Osteocyte (in vitro differentiated cells): Measurements from ENCODE around the gene THAP11. TPM values are rescaled to one million over a fixed set of nuclear protein-coding genes. Genes with fewer than 3 reads are reported as not detected.

Experiments
- DNase-seq: peaks from one replicate; pipeline ENCODE4 v3.0.0; 2021; ENCODE audit warnings: mixed read lengths; ENCODE audit not compliant: unreplicated experiment; ENCODE audit errors: extremely low spot score
- H3K27ac Mint-ChIP-seq: one replicate; pipeline ENCODE4 v1.8.0; 2021; ENCODE audit warnings: mild to moderate bottlenecking, mixed read lengths; ENCODE audit not compliant: unreplicated experiment
- H3K27me3 Mint-ChIP-seq: one replicate; pipeline ENCODE4 v1.8.0; 2021; ENCODE audit warnings: mixed read lengths; ENCODE audit not compliant: unreplicated experiment
- H3K36me3 Mint-ChIP-seq: one replicate; pipeline ENCODE4 v1.8.0; 2021; ENCODE audit warnings: mixed read lengths; ENCODE audit not compliant: unreplicated experiment
- H3K4me1 Mint-ChIP-seq: one replicate; pipeline ENCODE4 v1.8.0; 2021; ENCODE audit warnings: mixed read lengths; ENCODE audit not compliant: unreplicated experiment
- H3K4me3 Mint-ChIP-seq: one replicate; pipeline ENCODE4 v1.8.0; 2021; ENCODE audit warnings: mild to moderate bottlenecking, moderate library complexity, mixed read lengths; ENCODE audit not compliant: unreplicated experiment
- H3K9me3 Mint-ChIP-seq: one replicate; pipeline ENCODE4 v1.8.0; 2021; ENCODE audit warnings: mixed read lengths; ENCODE audit not compliant: unreplicated experiment
- CTCF ChIP-seq: fragments of 200-600 bp; sonication (generic); IDR thresholded peaks from 2 replicates; pipeline ENCODE4 v1.5.0; 2021; ENCODE audit warnings: antibody characterized with exemption, mild to moderate bottlenecking, moderate library complexity
- total RNA-seq: library from RNA; stranded (reverse); gene quantifications from 2 replicates; pipeline ENCODE4 v1.2.1, GENCODE V29; 2021

The THAP11 gene
- total RNA-seq, 1 donor from 2014 or later, result 30.0 TPM

GRCh38 chr16:67883146-67883871 is 41.2 kb downstream of the THAP11 start:
- DNase-seq, result no peak
- no peak for TF ChIP-seq CTCF
- Mint-ChIP-seq H3K4me1 (peaks cover 9% of the 10 kb centered on the region), H3K36me3 (peaks cover 29% of the 10 kb centered on the region), H3K27ac (peak overlapping the region; percentile 13), H3K27me3 (no peaks in the 10 kb centered on the region), H3K4me3 (no peak overlapping the region), H3K9me3 (no peaks in the 10 kb centered on the region)

GRCh38 chr16:67883872-67884261 is 41.7 kb downstream of the THAP11 start:
- no peak for DNase-seq
- Mint-ChIP-seq H3K4me3 (no peak overlapping the region), H3K27me3 (no peaks in the 10 kb centered on the region), H3K36me3 (peaks cover 26% of the 10 kb centered on the region), H3K4me1 (peaks cover 9% of the 10 kb centered on the region), H3K9me3 (no peaks in the 10 kb centered on the region), H3K27ac (peak overlapping the region; percentile 13)
- peak; percentile 83 for TF ChIP-seq CTCF

GRCh38 chr16:67884684-67885083 is 42.6 kb downstream of the THAP11 start, which contains the start of gene NRN1L:
TSS of gene NRN1L (plus strand) at chr16:67884885. CDS start at chr16:67884904, 19 bp downstream.
- Mint-ChIP-seq H3K27me3 (no peaks in the 10 kb centered on the region), H3K4me1 (peaks cover 9% of the 10 kb centered on the region), H3K4me3 (no peak within 1 kb of the TSS), H3K36me3 (peaks cover 19% of the 10 kb centered on the region), H3K27ac (peak within 1 kb of the TSS; percentile 62), H3K9me3 (no peaks in the 10 kb centered on the region)
- no peak for TF ChIP-seq CTCF
- peak; percentile 91 for DNase-seq

- H3K27ac Mint-ChIP-seq, result no peak overlapping the region
- DNase-seq, result no peak
- peaks cover 14% of the 10 kb centered on the region for H3K36me3 Mint-ChIP-seq
- no peak for TF ChIP-seq CTCF
- no peak overlapping the region for H3K4me3 Mint-ChIP-seq
- H3K9me3 Mint-ChIP-seq, result no peaks in the 10 kb centered on the region
- peaks cover 9% of the 10 kb centered on the region for H3K4me1 Mint-ChIP-seq
- no peaks in the 10 kb centered on the region for H3K27me3 Mint-ChIP-seq
Observed at GRCh38 chr16:67885545-67885944, 43.4 kb downstream of the THAP11 start.

- no peaks in the 10 kb centered on the region for H3K9me3 Mint-ChIP-seq
- no peak for DNase-seq
- H3K4me1 Mint-ChIP-seq, result peaks cover 9% of the 10 kb centered on the region
- no peak overlapping the region for H3K27ac Mint-ChIP-seq
- H3K27me3 Mint-ChIP-seq, result no peaks in the 10 kb centered on the region
- peaks cover 14% of the 10 kb centered on the region for H3K36me3 Mint-ChIP-seq
- TF ChIP-seq CTCF, result no peak
- no peak overlapping the region for H3K4me3 Mint-ChIP-seq
Observed at GRCh38 chr16:67885976-67886375, 43.9 kb downstream of the THAP11 start.
